Measurements from ENCODE around the gene C17orf107.
A peak's percentile ranks its signal among the peaks of the same experiment; 100 is the strongest.
"Not testable (repeated sequence)": the region's sequence is repeated elsewhere in the genome, so short reads cannot be mapped to it uniquely, and the experiment has no call there.

Gene C17orf107

GRCh38 chr17:4900231-4901107 is 1.1 kb downstream of the C17orf107 start:
- no peak for DNase-seq (ENCODE audit: low spot score)

GRCh38 chr17:4901108-4901647 is 1.8 kb downstream of the C17orf107 start:
- no peak for DNase-seq (ENCODE audit: low spot score)

GRCh38 chr17:4901648-4902344 is 2.5 kb downstream of the C17orf107 start:
- DNase-seq (ENCODE audit: low spot score), result no peak

- no peak for DNase-seq (ENCODE audit: low spot score)
Observed at GRCh38 chr17:4902540-4902939, 3.2 kb downstream of the C17orf107 start.

GRCh38 chr17:4903051-4903818 is 3.9 kb downstream of the C17orf107 start, which contains the start of gene CHRNE:
CHRNE (minus strand) TSS chr17:4903098; CDS start chr17:4903063, 35 bp downstream.
- peak; percentile 92 for DNase-seq (ENCODE audit: low spot score)

- DNase-seq (ENCODE audit: low spot score), result not testable (repeated sequence)
Observed at GRCh38 chr17:4906642-4907041, 7.3 kb downstream of the C17orf107 start.

- DNase-seq (ENCODE audit: low spot score), result no peak
Observed at GRCh38 chr17:4908301-4908700, 9.0 kb downstream of the C17orf107 start.

GRCh38 chr17:4908711-4909496 is 9.6 kb downstream of the C17orf107 start:
- DNase-seq (ENCODE audit: low spot score), result peak; percentile 92

GRCh38 chr17:4913994-4914393 is 14.7 kb downstream of the C17orf107 start:
- DNase-seq (ENCODE audit: low spot score), result no peak

GRCh38 chr17:4914551-4914950 is 15.2 kb downstream of the C17orf107 start:
- DNase-seq (ENCODE audit: low spot score), result not testable (repeated sequence)

GRCh38 chr17:4919511-4920047 is 20.2 kb downstream of the C17orf107 start:
- no peak for DNase-seq (ENCODE audit: low spot score)

- no peak for DNase-seq (ENCODE audit: low spot score)
Observed at GRCh38 chr17:4920351-4921048, 21.2 kb downstream of the C17orf107 start.

GRCh38 chr17:4921320-4921719 is 22.0 kb downstream of the C17orf107 start:
- no peak for DNase-seq (ENCODE audit: low spot score)

- DNase-seq (ENCODE audit: low spot score), result not testable (repeated sequence)
Observed at GRCh38 chr17:4926577-4927335, 27.4 kb downstream of the C17orf107 start.

- DNase-seq (ENCODE audit: low spot score), result no peak
Observed at GRCh38 chr17:4928881-4929280, 29.5 kb downstream of the C17orf107 start.

- no peak for DNase-seq (ENCODE audit: low spot score)
Observed at GRCh38 chr17:4931963-4932362, 32.6 kb downstream of the C17orf107 start, which contains the start of gene GP1BA. GP1BA (plus strand) TSS chr17:4932277; CDS start chr17:4932605, 328 bp downstream.

GRCh38 chr17:4932756-4933155 is 33.4 kb downstream of the C17orf107 start:
- no peak for DNase-seq (ENCODE audit: low spot score)

- DNase-seq (ENCODE audit: low spot score), result no peak
Observed at GRCh38 chr17:4933646-4934045, 34.3 kb downstream of the C17orf107 start.

Measured in SW480 (cell line).